Spinal cord (tissue), 10 donors: Measurements from ENCODE around the gene GDI1. TPM values are rescaled to one million over a fixed set of nuclear protein-coding genes. Genes with fewer than 3 reads are reported as not detected.

ENCODE experiments used
- DNase-seq, 6 donors: peaks; one replicate each; pipeline versions ENCODE4 v3.0.0 to v3.0.0-alpha.2; 2013 to 2015; ENCODE audit warnings: low spot score in 6 of 6, low read depth in 4 of 6
- H3K27ac ChIP-seq: one replicate; pipeline ENCODE4 v1.5.1; 2013; ENCODE audit warnings: low read depth, low read length, control low read depth
- H3K27me3 ChIP-seq: one replicate; pipeline ENCODE4 v1.6.1; 2013; ENCODE audit warnings: low read length; ENCODE audit not compliant: control insufficient read depth, insufficient read depth
- H3K36me3 ChIP-seq: one replicate; pipeline ENCODE4 v1.6.1; 2013; ENCODE audit warnings: low read length; ENCODE audit not compliant: control insufficient read depth, insufficient read depth
- H3K4me1 ChIP-seq: one replicate; pipeline ENCODE4 v1.6.1; 2013; ENCODE audit warnings: low read length; ENCODE audit not compliant: control insufficient read depth, insufficient read depth
- H3K4me3 ChIP-seq: one replicate; pipeline ENCODE4 v1.5.1; 2013; ENCODE audit warnings: low read depth, low read length, control low read depth
- H3K9me3 ChIP-seq: one replicate; pipeline ENCODE4 v1.6.1; 2013; ENCODE audit warnings: low read length; ENCODE audit not compliant: control insufficient read depth, insufficient read depth
- WGBS: methylation state at CpG from one replicate; pipeline ENCODE4 v1.1.5; 2013; ENCODE audit warnings: missing lambda C conversion rate; ENCODE audit not compliant: insufficient coverage; 5-methylcytosine and 5-hydroxymethylcytosine counted together
- polyA plus RNA-seq, 2 donors: library from polyadenylated mRNA; unstranded; fragments of 120-200 nt; gene quantifications; one replicate each; pipeline ENCODE4 v1.2.1, GENCODE V29; 2013; ENCODE audit not compliant: insufficient read length in 2 of 2
- small RNA-seq: library from RNA; depleted of rRNA; stranded (forward); fragments of <200 nt; gene quantifications from one replicate; pipeline ENCODE3, GENCODE V24; 2014; ENCODE audit warnings: low replicate concordance
- total RNA-seq, 2 donors: library from RNA; depleted of rRNA in 1 of 2; stranded (reverse); fragments of 120-200 nt in 1 of 2; fragments of >200 nt in 1 of 2; gene quantifications; one replicate each; pipeline versions ENCODE4 v1.2.3 to v1.2.4, GENCODE V29; 2013 to 2014
- donor health status: healthy.

The GDI1 gene
- total and polyA plus RNA-seq, 4 donors: 185 to 688 (median 434) TPM

- peak; percentile 65 to 97 (median 82) for DNase-seq
- no peaks in the 10 kb centered on the region for H3K9me3 ChIP-seq
- H3K27ac ChIP-seq: peak within 1 kb of the TSS; percentile 93
- peaks cover 30% of the 10 kb centered on the region for H3K4me1 ChIP-seq
- H3K27me3 ChIP-seq: no peaks in the 10 kb centered on the region
- WGBS: 23% methylated on average over 61 of the region's 71 CpGs
- peaks cover 17% of the 10 kb centered on the region for H3K36me3 ChIP-seq
- H3K4me3 ChIP-seq: peak within 1 kb of the TSS; percentile 77
Measured at GRCh38 chrX:154490414-154491083, 53.6 kb downstream of the GDI1 start, which contains the start of gene SLC10A3. Gene SLC10A3 (minus strand): TSS chrX:154490629. CDS start chrX:154488940, 1,689 bp downstream.

Small RNA genes within 50 kb of the gene (small RNA-seq; reads per million reads assigned to genes)
- gene MIR6858 (0.16 reads per million), gene SNORA70 (not detected)

Other genes starting within 250 kb of the GDI1 start
- gene OPN1MW2, start 217.4 kb upstream of the GDI1 start, total RNA-seq: not detected
- not detected for gene OPN1MW2, start 217.4 kb upstream of the GDI1 start, polyA plus RNA-seq
- not detected for gene OPN1MW3, start 179.6 kb upstream of the GDI1 start, total RNA-seq
- gene OPN1MW3, start 179.6 kb upstream of the GDI1 start, polyA plus RNA-seq: not detected
- not detected for gene TEX28, start 142.0 kb upstream of the GDI1 start, total RNA-seq
- gene TEX28, start 142.0 kb upstream of the GDI1 start, polyA plus RNA-seq: not detected
- 10 to 100 TPM in 1 of 2 donors, 1 to 10 TPM in 1; 1.9 to 14.1 TPM for gene TKTL1, start 141.4 kb upstream of the GDI1 start, total RNA-seq
- 10 to 100 TPM; 17.7 to 22.6 TPM for gene TKTL1, start 141.4 kb upstream of the GDI1 start, polyA plus RNA-seq
- gene FLNA, start 62.5 kb upstream of the GDI1 start, total RNA-seq: 100 to 1,000 TPM; 187 to 384 TPM
- gene FLNA, start 62.5 kb upstream of the GDI1 start, polyA plus RNA-seq: 100 to 1,000 TPM; 203 to 271 TPM
- 10 to 100 TPM; 14.1 to 19.5 TPM for gene EMD, start 57.9 kb upstream of the GDI1 start, total RNA-seq
- gene EMD, start 57.9 kb upstream of the GDI1 start, polyA plus RNA-seq: 10 to 100 TPM; 84.4 to 88.1 TPM
- 1,000 to 10,000 TPM; 1,775 to 3,365 TPM for gene RPL10, start 38.8 kb upstream of the GDI1 start, total RNA-seq
- gene RPL10, start 38.8 kb upstream of the GDI1 start, polyA plus RNA-seq: 1,000 to 10,000 TPM; 2,002 to 2,049 TPM
- 10 to 100 TPM; 13.4 to 24.6 TPM for gene DNASE1L1, start 27.9 kb upstream of the GDI1 start, total RNA-seq
- gene DNASE1L1, start 27.9 kb upstream of the GDI1 start, polyA plus RNA-seq: 10 to 100 TPM in 1 of 2 donors, 1 to 10 TPM in 1; 9.9 to 16.4 TPM
- gene TAFAZZIN, start 25.6 kb upstream of the GDI1 start, total RNA-seq: 10 to 100 TPM; 12.2 to 30.0 TPM
- gene TAFAZZIN, start 25.6 kb upstream of the GDI1 start, polyA plus RNA-seq: 10 to 100 TPM; 48.4 to 65.3 TPM
- gene ATP6AP1, start 8.5 kb upstream of the GDI1 start, total RNA-seq: 10 to 100 TPM; 62.8 to 86.8 TPM
- 100 to 1,000 TPM; 196 to 208 TPM for gene ATP6AP1, start 8.5 kb upstream of the GDI1 start, polyA plus RNA-seq
- gene FAM50A, start 7.0 kb downstream of the GDI1 start, total RNA-seq: 10 to 100 TPM; 17.9 to 47.5 TPM
- gene FAM50A, start 7.0 kb downstream of the GDI1 start, polyA plus RNA-seq: 10 to 100 TPM; 82.1 to 94.8 TPM
- gene PLXNA3, start 21.1 kb downstream of the GDI1 start, total RNA-seq: 10 to 100 TPM; 13.3 to 22.5 TPM
- 100 to 1,000 TPM in 1 of 2 donors, 10 to 100 TPM in 1; 95.0 to 127 TPM for gene PLXNA3, start 21.1 kb downstream of the GDI1 start, polyA plus RNA-seq
- gene LAGE3, start 42.1 kb downstream of the GDI1 start, total RNA-seq: 10 to 100 TPM; 10.0 to 38.5 TPM
- gene LAGE3, start 42.1 kb downstream of the GDI1 start, polyA plus RNA-seq: 10 to 100 TPM; 43.7 to 46.2 TPM
- 10 to 100 TPM; 29.6 to 32.1 TPM for gene UBL4A, start 49.5 kb downstream of the GDI1 start, total RNA-seq
- 10 to 100 TPM; 37.4 to 38.3 TPM for gene UBL4A, start 49.5 kb downstream of the GDI1 start, polyA plus RNA-seq
- 10 to 100 TPM in 1 of 2 donors, 1 to 10 TPM in 1; 4.9 to 13.9 TPM for gene SLC10A3, start 53.5 kb downstream of the GDI1 start, total RNA-seq
- 10 to 100 TPM in 1 of 2 donors, 1 to 10 TPM in 1; 7.9 to 10.7 TPM for gene SLC10A3, start 53.5 kb downstream of the GDI1 start, polyA plus RNA-seq
- 10 to 100 TPM; 16.1 to 32.7 TPM for gene FAM3A, start 79.1 kb downstream of the GDI1 start, total RNA-seq
- 10 to 100 TPM; 47.2 to 60.3 TPM for gene FAM3A, start 79.1 kb downstream of the GDI1 start, polyA plus RNA-seq
- gene G6PD, start 109.7 kb downstream of the GDI1 start, total RNA-seq: 10 to 100 TPM; 18.4 to 31.1 TPM
- 10 to 100 TPM; 41.4 to 45.5 TPM for gene G6PD, start 109.7 kb downstream of the GDI1 start, polyA plus RNA-seq
- 10 to 100 TPM in 1 of 2 donors, 1 to 10 TPM in 1; 7.7 to 16.6 TPM for gene IKBKG, start 110.5 kb downstream of the GDI1 start, total RNA-seq
- gene IKBKG, start 110.5 kb downstream of the GDI1 start, polyA plus RNA-seq: 10 to 100 TPM; 23.8 to 23.9 TPM
- not detected for gene CTAG1A, start 148.0 kb downstream of the GDI1 start, total RNA-seq
- not detected for gene CTAG1A, start 148.0 kb downstream of the GDI1 start, polyA plus RNA-seq
- not detected for gene CTAG1B, start 182.1 kb downstream of the GDI1 start, total RNA-seq
- gene CTAG1B, start 182.1 kb downstream of the GDI1 start, polyA plus RNA-seq: not detected
- gene CTAG2, start 216.4 kb downstream of the GDI1 start, total RNA-seq: not detected
- gene CTAG2, start 216.4 kb downstream of the GDI1 start, polyA plus RNA-seq: not detected